ENCODE measurements around the gene DNASE1L2.

- TF ChIP-seq CTCF (conservative IDR thresholded peaks at IDR 0.05) (no peak), ZFX (IDR thresholded peaks at IDR 0.05) (no peak)
Observed at GRCh38 chr16:2276368-2277195, 40.3 kb downstream of the DNASE1L2 start.

Measured in C4-2B (cell line).